ENCODE measurements around the gene ESYT2. TPM values are rescaled to one million over a fixed set of nuclear protein-coding genes. Genes with fewer than 3 reads are reported as not detected.
A peak's percentile ranks its signal among the peaks of the same experiment; 100 is the strongest.

The ESYT2 gene
- total and polyA plus RNA-seq, 2 of the 4 experiments (the other 2 are of a cell fraction), result 26.7 to 69.9 TPM

- H3K4me2 ChIP-seq (ENCODE audit: low read depth, low read length), result 0 out of 2 replicates have a peak overlapping the region, but pooled peaks have one; percentile 73
- ChIA-PET POLR2A (ENCODE audit: unreplicated experiment) (no interaction called here), CTCF (no interaction called here)
- H3K9me3 ChIP-seq (ENCODE audit: control insufficient read depth, insufficient read depth, low read length), result no peaks in the 10 kb centered on the region
- peaks cover 27% of the 10 kb centered on the region for H3K9me1 ChIP-seq (ENCODE audit: insufficient read depth, low read length)
- no peak overlapping the region; a peak in 2 of 4 replicates for H4K8ac ChIP-seq (ENCODE audit: low read depth in 2 of 2, low read length in 2 of 2)
- H3K36me3 ChIP-seq (ENCODE audit: control insufficient read depth, insufficient read depth, low read length), result no peaks in the 10 kb centered on the region
- in situ Hi-C loops (cut with MboI; ENCODE audit: low sequenced_read_pairs) (no loop called here), dilution Hi-C loops (cut with HindIII; ENCODE audit: low sequenced_read_pairs, unreplicated experiment) (no loop called here), intact Hi-C loops (cut with micrococcal nuclease) (loop anchor here (1.0 to 10.0 kb wide), 4 partner anchors 8 to 205 kb away; no protein-coding TSS in a partner anchor)
- H3K27ac ChIP-seq (ENCODE audit: insufficient read depth, low read length), result peak overlapping the region; percentile 17; the same call in 1 of the 2 replicates
- H3K27me3 ChIP-seq (ENCODE audit: control insufficient read depth, insufficient read depth, low read length), result no peaks in the 10 kb centered on the region
- peaks cover 14 to 49% of the 10 kb centered on the region in 2 experiments for H3K79me1 ChIP-seq (ENCODE audit: low read depth in 1 of 2, low read length in 2 of 2)
- peak overlapping the region; percentile 96; the same call in 1 of the 2 replicates for H2AK5ac ChIP-seq (ENCODE audit: low read depth, low read length)
- ATAC-seq (ENCODE audit: low read depth) (no peak), DNase-seq (no peak)
- BruUV-seq (replicated peaks), result no TSS peak
- no peak overlapping the region for H3K9ac ChIP-seq (ENCODE audit: low read depth, low read length)
- H3K56ac ChIP-seq (ENCODE audit: extremely low read depth, insufficient read depth, low read length), result no peak overlapping the region
- H2BK120ac ChIP-seq (ENCODE audit: low read depth, low read length), result peak overlapping the region; percentile 25
- H4K91ac ChIP-seq (ENCODE audit: insufficient read depth, low read depth, low read length), result peak overlapping the region; percentile 62; the same call in 1 of the 2 replicates
- peak overlapping the region; percentile 98 for H2BK5ac ChIP-seq (ENCODE audit: low read depth, low read length, poor library complexity, severe bottlenecking)
- H3K14ac ChIP-seq (replicated peaks; ENCODE audit: low read depth, low read length), result no peak overlapping the region; the same call in 1 of the 2 replicates
- H2BK15ac ChIP-seq (ENCODE audit: low read depth, low read length), result peak overlapping the region; percentile 73; the same call in 1 of the 3 replicates
- peak overlapping the region; percentile 81 for H3K4ac ChIP-seq (ENCODE audit: low read depth, low read length)
- H2AK9ac ChIP-seq (replicated peaks; ENCODE audit: low read depth, low read length, poor library complexity), result no peak overlapping the region
- TF ChIP-seq RFX5 (IDR thresholded peaks at IDR 0.05; ENCODE audit: low read depth, low read length), result no peak
- TF ChIP-seq POLR2A (IDR thresholded peaks at IDR 0.05; ENCODE audit: low read depth, low read length), result no peak
- no peak overlapping the region for H3K4me3 ChIP-seq (ENCODE audit: insufficient read depth, low read depth, low read length)
- peaks cover 23% of the 10 kb centered on the region for H3K4me1 ChIP-seq (ENCODE audit: control insufficient read depth, insufficient read depth, low read length)
- no peak overlapping the region for H2AFZ ChIP-seq (replicated peaks; ENCODE audit: low read length, poor library complexity)
- H2BK20ac ChIP-seq (ENCODE audit: low read depth, low read length), result peak overlapping the region; percentile 51; the same call in 1 of the 2 replicates
- no peak overlapping the region; the same call in 1 of the 2 replicates for H4K5ac ChIP-seq (ENCODE audit: low read depth, low read length)
- no peak overlapping the region; the same call in 1 of the 2 replicates for H3K23ac ChIP-seq (ENCODE audit: low read depth, low read length)
- WGBS, 2 experiments (ENCODE audit: extremely low coverage in 2 of 2, insufficient read length in 1 of 2), result no CpG with 5 or more reads among the region's 7 CpGs
- peak overlapping the region; percentile 7; the same call in 1 of the 2 replicates for H3K18ac ChIP-seq (ENCODE audit: low read depth, low read length)
- H4K20me1 ChIP-seq (ENCODE audit: insufficient read depth, low read length), result peaks cover 31% of the 10 kb centered on the region; the same call in 1 of the 2 replicates
Measured at GRCh38 chr7:158819571-158820203, 9.6 kb downstream of the ESYT2 start.
